ENCODE data around the gene CLTB.

CLTB gene

GRCh38 chr5:176381979-176382378, 34.4 kb downstream of the CLTB start:
- DNase-seq = no peak

- no peak for DNase-seq
These were observed 34.9 kb downstream of the CLTB start for GRCh38 chr5:176381423-176381822.

GRCh38 chr5:176379881-176380280, 36.5 kb downstream of the CLTB start:
- DNase-seq = no peak

GRCh38 chr5:176373100-176373818, 43.1 kb downstream of the CLTB start:
- DNase-seq = no peak

- DNase-seq = no peak
These were observed 44.5 kb downstream of the CLTB start for GRCh38 chr5:176371621-176372539.

GRCh38 chr5:176369934-176370711, 46.2 kb downstream of the CLTB start:
- DNase-seq = no peak

- DNase-seq = no peak
These were observed 47.6 kb downstream of the CLTB start for GRCh38 chr5:176368726-176369125.

- no peak for DNase-seq
These were observed 50.0 kb downstream of the CLTB start for GRCh38 chr5:176366232-176366894.

- DNase-seq = peak; percentile 3
These were observed 50.7 kb downstream of the CLTB start, which contains the start of gene ARL10 for GRCh38 chr5:176365351-176366231. Gene ARL10 (plus strand): TSS chr5:176365487. CDS start chr5:176365564, 77 bp downstream.

- no peak for DNase-seq
These were observed 51.5 kb downstream of the CLTB start for GRCh38 chr5:176364765-176365350.

- no peak for DNase-seq
These were observed 54.2 kb downstream of the CLTB start for GRCh38 chr5:176362233-176362490.

GRCh38 chr5:176361437-176362232, 54.7 kb downstream of the CLTB start, which contains the start of gene KIAA1191:
Gene KIAA1191 (minus strand): TSS chr5:176361764. CDS start chr5:176359508, 2,256 bp downstream.
- peak; percentile 83 for DNase-seq

GRCh38 chr5:176360894-176361436, 55.4 kb downstream of the CLTB start:
- DNase-seq = no peak

GRCh38 chr5:176359658-176360057, 56.7 kb downstream of the CLTB start:
- no peak for DNase-seq

- no peak for DNase-seq
These were observed 60.2 kb downstream of the CLTB start for GRCh38 chr5:176356179-176356566.

- no peak for DNase-seq
These were observed 60.8 kb downstream of the CLTB start for GRCh38 chr5:176355400-176356178.

GRCh38 chr5:176353533-176353932, 62.8 kb downstream of the CLTB start:
- no peak for DNase-seq

GRCh38 chr5:176352116-176352878, 64.0 kb downstream of the CLTB start:
- no peak for DNase-seq

GRCh38 chr5:176350416-176350815, 65.9 kb downstream of the CLTB start:
- DNase-seq = no peak

Data from NCI-H1092 treated with DMSO at 0.1 percent for 48 hours (cell line).